ENCODE measurements around the gene CCDC146.
A peak's percentile ranks its signal among the peaks of the same experiment; 100 is the strongest.
"Not testable (repeated sequence)": the region's sequence is repeated elsewhere in the genome, so short reads cannot be mapped to it uniquely, and the experiment has no call there.

The CCDC146 gene

GRCh38 chr7:77121860-77122681 is at the start of gene CCDC146:
TSS of gene CCDC146 (plus strand) at chr7:77122615. CDS start at chr7:77167669, 45,054 bp downstream.
- peak; percentile 99 for DNase-seq (ENCODE audit: low read depth, low spot score)

GRCh38 chr7:77074786-77075396 is 47.5 kb upstream of the CCDC146 start:
- DNase-seq (ENCODE audit: low read depth, low spot score): not testable (repeated sequence)

- DNase-seq (ENCODE audit: low read depth, low spot score): not testable (repeated sequence)
Measured at GRCh38 chr7:77077060-77077459, 45.4 kb upstream of the CCDC146 start.

GRCh38 chr7:77079112-77079511 is 43.3 kb upstream of the CCDC146 start:
- DNase-seq (ENCODE audit: low read depth, low spot score): not testable (repeated sequence)

GRCh38 chr7:77079624-77080023 is 42.8 kb upstream of the CCDC146 start:
- not testable (repeated sequence) for DNase-seq (ENCODE audit: low read depth, low spot score)

- DNase-seq (ENCODE audit: low read depth, low spot score): not testable (repeated sequence)
Measured at GRCh38 chr7:77080236-77080635, 42.2 kb upstream of the CCDC146 start.

GRCh38 chr7:77082192-77082591 is 40.2 kb upstream of the CCDC146 start:
- not testable (repeated sequence) for DNase-seq (ENCODE audit: low read depth, low spot score)

- not testable (repeated sequence) for DNase-seq (ENCODE audit: low read depth, low spot score)
Measured at GRCh38 chr7:77092301-77092700, 30.1 kb upstream of the CCDC146 start.

GRCh38 chr7:77100501-77100900 is 21.9 kb upstream of the CCDC146 start:
- DNase-seq (ENCODE audit: low read depth, low spot score): not testable (repeated sequence)

GRCh38 chr7:77101187-77101586 is 21.2 kb upstream of the CCDC146 start:
- DNase-seq (ENCODE audit: low read depth, low spot score): not testable (repeated sequence)

- DNase-seq (ENCODE audit: low read depth, low spot score): not testable (repeated sequence)
Measured at GRCh38 chr7:77102671-77103070, 19.7 kb upstream of the CCDC146 start.

GRCh38 chr7:77105904-77106303 is 16.5 kb upstream of the CCDC146 start:
- DNase-seq (ENCODE audit: low read depth, low spot score): not testable (repeated sequence)

- DNase-seq (ENCODE audit: low read depth, low spot score): not testable (repeated sequence)
Measured at GRCh38 chr7:77107659-77108058, 14.8 kb upstream of the CCDC146 start.

- DNase-seq (ENCODE audit: low read depth, low spot score): not testable (repeated sequence)
Measured at GRCh38 chr7:77108362-77108761, 14.1 kb upstream of the CCDC146 start.

GRCh38 chr7:77112719-77113306 is 9.6 kb upstream of the CCDC146 start:
- DNase-seq (ENCODE audit: low read depth, low spot score): not testable (repeated sequence)

- DNase-seq (ENCODE audit: low read depth, low spot score): not testable (repeated sequence)
Measured at GRCh38 chr7:77125486-77125885, 3.1 kb downstream of the CCDC146 start.

- DNase-seq (ENCODE audit: low read depth, low spot score): not testable (repeated sequence)
Measured at GRCh38 chr7:77127009-77127408, 4.6 kb downstream of the CCDC146 start.

GRCh38 chr7:77128582-77129410 is 6.4 kb downstream of the CCDC146 start:
- DNase-seq (ENCODE audit: low read depth, low spot score): not testable (repeated sequence)

- DNase-seq (ENCODE audit: low read depth, low spot score): not testable (repeated sequence)
Measured at GRCh38 chr7:77131781-77132180, 9.4 kb downstream of the CCDC146 start.

- not testable (repeated sequence) for DNase-seq (ENCODE audit: low read depth, low spot score)
Measured at GRCh38 chr7:77138668-77139067, 16.3 kb downstream of the CCDC146 start.

- not testable (repeated sequence) for DNase-seq (ENCODE audit: low read depth, low spot score)
Measured at GRCh38 chr7:77140291-77140690, 17.9 kb downstream of the CCDC146 start.
